Caki2 (cell line): ENCODE results near the gene MCUR1. TPM values are rescaled to one million over a fixed set of nuclear protein-coding genes. Genes with fewer than 3 reads are reported as not detected.
"Not testable (repeated sequence)": the region's sequence is repeated elsewhere in the genome, so short reads cannot be mapped to it uniquely, and the experiment has no call there.

Experiments
- DNase-seq: peaks from one replicate; pipeline ENCODE4 v3.0.0-alpha.2; 2015; ENCODE audit warnings: low read depth
- in situ Hi-C: cut with HindIII; loops from 2 replicates; pipeline ENCODE4 v1.10.0; 2016; ENCODE audit warnings: low sequenced_read_pairs, low pct_unique_long_range_greater_than_20kb, mixed read lengths
- total RNA-seq: library from RNA; depleted of rRNA; stranded (reverse); fragments of >200 nt; shearing (Covaris generic); gene quantifications from 2 replicates; pipeline ENCODE4 v1.2.3, GENCODE V29; 2014; ENCODE audit warnings: low replicate concordance

Gene MCUR1
- total RNA-seq, 1 experiment from 2014 or later, result 21.6 TPM

GRCh38 chr6:13831615-13832014 lies 17.3 kb upstream of the MCUR1 start:
- no peak for DNase-seq
- in situ Hi-C loops, result no loop called here

DNA sequence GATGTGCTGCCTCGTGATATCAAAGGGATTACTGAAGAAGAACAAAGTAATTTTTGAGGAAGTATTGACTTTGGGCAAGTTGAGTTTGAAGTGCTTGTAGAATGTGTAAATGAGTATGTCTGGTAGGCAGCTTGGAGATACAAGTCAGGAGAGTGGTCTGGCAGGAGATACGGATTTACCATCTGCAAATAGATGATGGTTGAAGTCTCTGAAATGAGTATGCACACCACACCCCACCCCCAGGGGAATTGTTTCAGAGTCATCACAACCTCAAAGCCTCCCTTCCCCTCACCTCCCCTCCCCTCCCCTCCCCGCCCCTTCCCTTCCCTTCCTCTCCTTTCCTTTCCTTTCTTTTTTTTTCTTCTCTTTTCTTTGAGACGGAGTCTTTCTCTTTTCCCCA lies 16.4 kb upstream of the MCUR1 start:
- in situ Hi-C loops, result no loop called here
- DNase-seq, result no peak

- DNase-seq, in situ Hi-C loops: not testable (repeated sequence)
Measured at GRCh38 chr6:13829419-13829818, 15.1 kb upstream of the MCUR1 start.

- in situ Hi-C loops, DNase-seq: not testable (repeated sequence)
Measured at GRCh38 chr6:13828656-13829301, 14.4 kb upstream of the MCUR1 start.

- in situ Hi-C loops, result no loop called here
- no peak for DNase-seq
Measured at GRCh38 chr6:13827032-13827431, 12.7 kb upstream of the MCUR1 start.

- in situ Hi-C loops, result no loop called here
- DNase-seq, result no peak
Measured at GRCh38 chr6:13825871-13826270, 11.5 kb upstream of the MCUR1 start.

DNA sequence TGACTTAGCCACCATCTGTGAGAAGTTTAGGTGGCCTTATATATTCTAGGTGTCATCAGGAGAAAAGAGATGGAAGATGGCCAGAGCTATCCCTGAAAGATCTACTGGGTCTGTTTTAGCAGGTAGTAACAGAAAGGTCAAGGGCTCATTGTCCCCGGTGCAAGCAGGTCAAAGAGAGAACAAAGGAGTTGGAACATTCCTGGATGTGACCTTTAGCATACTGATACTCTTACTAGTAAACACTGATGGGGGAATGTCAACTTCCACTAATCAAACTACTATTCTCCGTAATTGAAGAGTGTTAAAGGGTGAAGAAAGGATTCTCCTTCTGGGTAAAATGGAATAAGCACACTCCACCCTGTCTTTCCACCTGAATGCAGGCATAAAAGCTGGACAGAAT lies 4.0 kb upstream of the MCUR1 start:
- in situ Hi-C loops, result no loop called here
- no peak for DNase-seq

GRCh38 chr6:13814938-13815575 lies 700 bp upstream of the MCUR1 start:
- in situ Hi-C loops, result no loop called here
- DNase-seq, result no peak

- in situ Hi-C loops, result no loop called here
- DNase-seq, result peak; percentile 83
Measured at GRCh38 chr6:13813621-13814175, 659 bp downstream of the MCUR1 start.

GRCh38 chr6:13813026-13813425 lies 1.3 kb downstream of the MCUR1 start:
- in situ Hi-C loops, result no loop called here

GRCh38 chr6:13812359-13812642 lies 2.1 kb downstream of the MCUR1 start:
- in situ Hi-C loops, result no loop called here
- no peak for DNase-seq

More at GRCh38 chr6:13813026-13813425, 1.3 kb downstream of the MCUR1 start:
- DNase-seq, result no peak

- in situ Hi-C loops, result no loop called here
- DNase-seq, result no peak
Measured at GRCh38 chr6:13811627-13812358, 2.6 kb downstream of the MCUR1 start.

- in situ Hi-C loops, result no loop called here
- DNase-seq, result no peak
Measured at GRCh38 chr6:13810688-13811446, 3.5 kb downstream of the MCUR1 start.

DNA sequence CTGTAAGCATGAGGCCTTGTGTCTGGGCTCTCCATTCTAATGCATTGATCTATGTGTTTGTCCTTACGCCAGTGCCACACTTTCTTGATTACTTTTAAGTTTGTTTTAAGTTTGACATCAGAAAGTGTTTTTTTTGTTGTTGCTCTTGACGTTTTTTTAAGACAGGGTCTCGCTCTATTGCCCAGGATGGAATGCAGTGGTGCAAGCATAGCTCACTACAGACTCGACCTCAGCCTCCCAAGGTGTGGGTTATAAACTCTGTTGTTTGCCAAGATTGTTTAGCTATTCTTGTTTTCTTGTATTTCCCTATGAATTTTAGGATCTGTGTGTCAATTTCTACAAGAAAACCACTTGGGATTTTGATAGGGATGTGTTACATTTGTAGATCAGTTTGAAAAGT lies 5.6 kb downstream of the MCUR1 start:
- DNase-seq, result no peak
- in situ Hi-C loops, result no loop called here

GRCh38 chr6:13807696-13808095 lies 6.7 kb downstream of the MCUR1 start:
- in situ Hi-C loops, result no loop called here
- no peak for DNase-seq

- no peak for DNase-seq
- in situ Hi-C loops, result no loop called here
Measured at GRCh38 chr6:13803581-13803980, 10.8 kb downstream of the MCUR1 start.

DNA sequence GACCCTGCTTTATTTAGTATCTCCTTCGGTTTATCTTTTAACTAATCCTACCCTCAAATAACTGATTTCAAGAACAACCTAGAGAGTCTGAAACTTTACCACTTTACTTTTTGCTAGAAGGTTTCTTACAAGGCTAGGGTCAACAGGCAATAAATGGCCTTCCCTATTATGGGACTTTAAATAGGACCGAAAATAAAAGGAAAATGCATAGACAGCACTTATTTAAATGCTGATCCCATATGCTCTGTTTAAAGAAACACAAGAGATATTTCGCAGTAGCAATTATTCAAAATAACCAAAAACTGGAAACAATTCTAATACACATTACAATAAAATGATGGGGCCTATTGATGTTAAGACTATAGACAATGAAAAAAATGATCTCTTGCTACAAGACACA lies 13.7 kb downstream of the MCUR1 start:
- in situ Hi-C loops, result no loop called here
- no peak for DNase-seq

- DNase-seq, result no peak
- in situ Hi-C loops, result no loop called here
Measured at GRCh38 chr6:13796781-13797180, 17.6 kb downstream of the MCUR1 start.
